Tibial nerve (tissue), 3 donors: Measurements from ENCODE around the gene SLCO3A1.

ENCODE experiments used
- POLR2A ChIP-seq, 2 donors: fragments of 450-650 bp; IDR thresholded peaks; one replicate each; pipeline ENCODE4 v1.6.1; 2017; ENCODE audit warnings: antibody characterized with exemption in 2 of 2, mild to moderate bottlenecking in 2 of 2, moderate library complexity in 2 of 2
- TF ChIP-seq, protein P1 (sequence below), 5 experiments: fragments of 200-600 bp in 3 of 5; fragments of 450-650 bp in 2 of 5; sonication (generic) in 3 of 5; IDR thresholded peaks; one replicate each; pipeline ENCODE4 v1.5.1; 2016 to 2019; ENCODE audit warnings: antibody characterized with exemption in 5 of 5, mild to moderate bottlenecking in 3 of 5, moderate library complexity in 2 of 5

GRCh38 chr15:92115834-92116233 lies 262.3 kb downstream of the SLCO3A1 start:
- TF ChIP-seq, protein P1, sequence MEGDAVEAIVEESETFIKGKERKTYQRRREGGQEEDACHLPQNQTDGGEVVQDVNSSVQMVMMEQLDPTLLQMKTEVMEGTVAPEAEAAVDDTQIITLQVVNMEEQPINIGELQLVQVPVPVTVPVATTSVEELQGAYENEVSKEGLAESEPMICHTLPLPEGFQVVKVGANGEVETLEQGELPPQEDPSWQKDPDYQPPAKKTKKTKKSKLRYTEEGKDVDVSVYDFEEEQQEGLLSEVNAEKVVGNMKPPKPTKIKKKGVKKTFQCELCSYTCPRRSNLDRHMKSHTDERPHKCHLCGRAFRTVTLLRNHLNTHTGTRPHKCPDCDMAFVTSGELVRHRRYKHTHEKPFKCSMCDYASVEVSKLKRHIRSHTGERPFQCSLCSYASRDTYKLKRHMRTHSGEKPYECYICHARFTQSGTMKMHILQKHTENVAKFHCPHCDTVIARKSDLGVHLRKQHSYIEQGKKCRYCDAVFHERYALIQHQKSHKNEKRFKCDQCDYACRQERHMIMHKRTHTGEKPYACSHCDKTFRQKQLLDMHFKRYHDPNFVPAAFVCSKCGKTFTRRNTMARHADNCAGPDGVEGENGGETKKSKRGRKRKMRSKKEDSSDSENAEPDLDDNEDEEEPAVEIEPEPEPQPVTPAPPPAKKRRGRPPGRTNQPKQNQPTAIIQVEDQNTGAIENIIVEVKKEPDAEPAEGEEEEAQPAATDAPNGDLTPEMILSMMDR (IDR thresholded peaks at IDR 0.05): no peak
- no peak for TF ChIP-seq POLR2A (IDR thresholded peaks at IDR 0.05)
